Calu3 (cell line): Measurements from ENCODE around the gene PPP2R2C. TPM values are rescaled to one million over a fixed set of nuclear protein-coding genes. Genes with fewer than 3 reads are reported as not detected.

Source experiments
- BruUV-seq: library from RNA; stranded (reverse); fragments of 400-500 nt; replicated peaks from 2 replicates; lab custom pipeline; 2021; lab: Mats Ljungman, UMichigan
- CTCF ChIA-PET: fragments of 300-600 bp; sonication (Branson Sonifier 250); formaldehyde crosslinking; loops from one replicate; lab custom pipeline; 2022; ENCODE audit warnings: antibody characterized with exemption; lab: Charles Lee
- DNase-seq: peaks from one replicate; pipeline ENCODE4 v3.0.0; 2022
- H3K27ac Mint-ChIP-seq: one replicate; pipeline ENCODE4 v1.8.0; 2022; ENCODE audit warnings: mixed read lengths; ENCODE audit not compliant: unreplicated experiment
- H3K27me3 Mint-ChIP-seq: one replicate; pipeline ENCODE4 v1.8.0; 2022; ENCODE audit warnings: mixed read lengths; ENCODE audit not compliant: unreplicated experiment
- H3K36me3 Mint-ChIP-seq: one replicate; pipeline ENCODE4 v1.8.0; 2022; ENCODE audit warnings: mild to moderate bottlenecking, moderate library complexity, mixed read lengths; ENCODE audit not compliant: insufficient read depth, unreplicated experiment
- H3K4me1 Mint-ChIP-seq: one replicate; pipeline ENCODE4 v1.8.0; 2022; ENCODE audit warnings: mild to moderate bottlenecking, low read depth, mixed read lengths; ENCODE audit not compliant: unreplicated experiment
- H3K4me3 Mint-ChIP-seq: one replicate; pipeline ENCODE4 v1.8.0; 2022; ENCODE audit warnings: mild to moderate bottlenecking, low read depth, moderate library complexity, mixed read lengths; ENCODE audit not compliant: unreplicated experiment
- H3K9me3 Mint-ChIP-seq: one replicate; pipeline ENCODE4 v1.8.0; 2022; ENCODE audit warnings: low read depth, mixed read lengths; ENCODE audit not compliant: unreplicated experiment
- intact Hi-C: fragments of 100-400 bp; cut with micrococcal nuclease; formaldehyde crosslinking; loops from one replicate; pipeline ENCODE4 v1.10.0; 2022; ENCODE audit not compliant: unreplicated experiment
- total RNA-seq: library from RNA; stranded (reverse); gene quantifications from 2 replicates; pipeline ENCODE4 v1.2.3, GENCODE V29; 2022
- TF ChIP-seq, protein P1 (sequence below): fragments of 200-600 bp; IDR thresholded peaks from one replicate; pipeline ENCODE4 v1.8.0; 2022; ENCODE audit warnings: antibody characterized with exemption; ENCODE audit not compliant: unreplicated experiment

PPP2R2C gene
- total RNA-seq, 1 experiment from 2014 or later = 9.4 TPM

DNA sequence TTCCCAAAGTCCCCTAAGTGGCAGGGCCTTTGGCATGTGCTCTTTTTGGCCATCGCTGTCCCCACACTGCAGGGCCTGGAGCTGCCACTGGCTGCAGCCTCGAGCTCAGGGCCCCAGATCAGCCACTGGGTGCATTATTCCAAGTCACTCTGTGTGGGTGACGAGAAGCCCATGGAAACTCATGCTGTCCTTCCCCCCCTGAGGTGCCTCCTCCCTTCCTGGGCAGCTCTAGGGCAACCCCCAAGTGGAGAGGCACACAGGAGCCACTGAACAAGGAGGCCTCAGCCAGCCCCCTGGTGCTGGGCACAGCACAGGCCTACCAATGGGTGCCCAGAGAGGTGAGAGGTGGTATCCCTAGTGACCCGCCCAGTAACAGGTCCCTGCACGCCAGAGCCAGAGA, 84.5 kb downstream of the PPP2R2C start:
- CTCF ChIA-PET = no interaction called here
- Mint-ChIP-seq H3K4me1 (peaks cover 22% of the 10 kb centered on the region), H3K27me3 (peaks cover 8% of the 10 kb centered on the region), H3K9me3 (no peaks in the 10 kb centered on the region), H3K4me3 (no peak overlapping the region), H3K27ac (no peak overlapping the region), H3K36me3 (no peaks in the 10 kb centered on the region)
- BruUV-seq = no TSS peak
- TF ChIP-seq, protein P1, sequence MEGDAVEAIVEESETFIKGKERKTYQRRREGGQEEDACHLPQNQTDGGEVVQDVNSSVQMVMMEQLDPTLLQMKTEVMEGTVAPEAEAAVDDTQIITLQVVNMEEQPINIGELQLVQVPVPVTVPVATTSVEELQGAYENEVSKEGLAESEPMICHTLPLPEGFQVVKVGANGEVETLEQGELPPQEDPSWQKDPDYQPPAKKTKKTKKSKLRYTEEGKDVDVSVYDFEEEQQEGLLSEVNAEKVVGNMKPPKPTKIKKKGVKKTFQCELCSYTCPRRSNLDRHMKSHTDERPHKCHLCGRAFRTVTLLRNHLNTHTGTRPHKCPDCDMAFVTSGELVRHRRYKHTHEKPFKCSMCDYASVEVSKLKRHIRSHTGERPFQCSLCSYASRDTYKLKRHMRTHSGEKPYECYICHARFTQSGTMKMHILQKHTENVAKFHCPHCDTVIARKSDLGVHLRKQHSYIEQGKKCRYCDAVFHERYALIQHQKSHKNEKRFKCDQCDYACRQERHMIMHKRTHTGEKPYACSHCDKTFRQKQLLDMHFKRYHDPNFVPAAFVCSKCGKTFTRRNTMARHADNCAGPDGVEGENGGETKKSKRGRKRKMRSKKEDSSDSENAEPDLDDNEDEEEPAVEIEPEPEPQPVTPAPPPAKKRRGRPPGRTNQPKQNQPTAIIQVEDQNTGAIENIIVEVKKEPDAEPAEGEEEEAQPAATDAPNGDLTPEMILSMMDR = no peak
- no peak for DNase-seq
- intact Hi-C loops = no loop called here

DNA sequence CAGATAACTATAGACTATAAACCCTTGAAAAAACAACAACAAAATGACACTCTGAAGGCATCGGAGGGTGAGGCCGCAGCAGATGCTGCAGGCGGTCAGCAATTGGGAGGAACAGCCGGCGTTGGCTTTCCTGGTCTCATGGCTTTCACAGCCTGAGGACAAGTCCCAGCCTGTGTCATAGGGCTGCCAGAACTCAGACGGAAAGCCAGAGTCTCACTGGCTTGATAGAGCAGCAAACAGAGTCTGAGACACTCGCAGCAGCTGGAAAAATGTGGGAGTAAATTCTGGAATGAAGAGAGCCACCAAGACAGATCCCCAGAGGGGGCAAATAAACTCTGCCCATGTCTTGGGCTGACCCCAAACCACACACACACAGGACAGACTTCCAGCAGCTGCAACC, 86.3 kb downstream of the PPP2R2C start:
- DNase-seq = no peak
- TF ChIP-seq, protein P1 = no peak
- Mint-ChIP-seq H3K4me1 (peaks cover 7% of the 10 kb centered on the region), H3K27me3 (peaks cover 8% of the 10 kb centered on the region), H3K9me3 (no peaks in the 10 kb centered on the region), H3K27ac (no peak overlapping the region), H3K4me3 (no peak overlapping the region), H3K36me3 (no peaks in the 10 kb centered on the region)
- intact Hi-C loops = no loop called here
- CTCF ChIA-PET = no interaction called here
- BruUV-seq = no TSS peak

- Mint-ChIP-seq H3K4me3 (no peak overlapping the region), H3K27ac (no peak overlapping the region), H3K9me3 (no peaks in the 10 kb centered on the region), H3K36me3 (no peaks in the 10 kb centered on the region), H3K27me3 (peaks cover 8% of the 10 kb centered on the region), H3K4me1 (no peaks in the 10 kb centered on the region)
- DNase-seq = no peak
- intact Hi-C loops = no loop called here
- TF ChIP-seq, protein P1 = no peak
- no TSS peak for BruUV-seq
- CTCF ChIA-PET = no interaction called here
These were observed 87.1 kb downstream of the PPP2R2C start for GRCh38 chr4:6385288-6385687.

DNA sequence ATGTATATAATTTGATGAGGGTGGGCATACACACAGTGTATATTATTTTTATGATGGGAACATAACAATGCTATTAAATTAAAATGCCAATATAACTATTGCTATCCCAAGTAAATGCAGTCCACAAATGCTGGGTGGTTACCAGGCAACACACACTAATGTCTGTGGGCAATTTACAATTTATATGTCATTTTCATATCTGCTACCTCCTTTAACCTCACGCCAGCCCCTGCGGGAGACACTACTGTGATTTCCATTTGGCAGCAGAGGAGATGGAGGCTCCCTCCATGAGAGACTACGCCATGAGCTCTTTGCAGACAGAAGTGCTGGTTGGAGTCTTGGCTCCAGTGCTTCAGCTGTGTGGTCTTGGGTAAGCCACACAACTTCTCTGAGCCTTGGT, 87.9 kb downstream of the PPP2R2C start:
- H3K27ac Mint-ChIP-seq = no peak overlapping the region
- CTCF ChIA-PET = no interaction called here
- H3K4me1 Mint-ChIP-seq = no peaks in the 10 kb centered on the region
- no peak overlapping the region for H3K4me3 Mint-ChIP-seq
- H3K9me3 Mint-ChIP-seq = no peaks in the 10 kb centered on the region
- no TSS peak for BruUV-seq
- H3K36me3 Mint-ChIP-seq = no peaks in the 10 kb centered on the region
- H3K27me3 Mint-ChIP-seq = peaks cover 8% of the 10 kb centered on the region
- intact Hi-C loops = no loop called here
- DNase-seq = no peak
- TF ChIP-seq, protein P1 = no peak
